H1 (cell line): ENCODE data around the gene MORC1. TPM values are rescaled to one million over a fixed set of nuclear protein-coding genes. Genes with fewer than 3 reads are reported as not detected.

Experiments used
- CTCF ChIA-PET: fragments of 300-600 bp; sonication (Branson Sonifier 250); formaldehyde crosslinking; loops from one replicate; lab custom pipeline; 2021; ENCODE audit not compliant: partially characterized antibody; lab: Charles Lee
- POLR2A ChIA-PET: fragments of 300-600 bp; sonication (Branson Sonifier 250); formaldehyde crosslinking; loops from one replicate; lab custom pipeline; 2021; ENCODE audit warnings: inconsistent platforms; ENCODE audit not compliant: partially characterized antibody; lab: Charles Lee
- DNase-seq, 2 experiments: peaks; one replicate each; pipeline versions ENCODE4 v3.0.0 to v3.0.0-alpha.2; 2010 to 2022; ENCODE audit warnings: low spot score in 2 of 2, low read depth in 1 of 2, mixed read lengths in 1 of 2
- FAIRE-seq: peaks from 2 replicates; lab custom pipeline; 2011; peaks lifted over from hg19 to GRCh38; lab: Jason Lieb, UNC
- H2AFZ ChIP-seq: 2 replicates; pipeline ENCODE4 v1.8.1; 2012; ENCODE audit warnings: low read length, inconsistent platforms
- H2AK5ac ChIP-seq: 2 replicates; pipeline ENCODE4 v1.6.1; 2013; ENCODE audit warnings: low read depth, low read length
- H2BK120ac ChIP-seq: replicated peaks from 2 replicates; pipeline ENCODE3; 2013; ENCODE audit warnings: low read depth, low read length, inconsistent platforms
- H2BK12ac ChIP-seq: 2 replicates; pipeline ENCODE4 v1.6.1; 2013; ENCODE audit warnings: low read depth, low read length
- H2BK15ac ChIP-seq: 2 replicates; pipeline ENCODE4 v1.6.1; 2013; ENCODE audit warnings: low read length
- H2BK20ac ChIP-seq: 2 replicates; pipeline ENCODE4 v1.6.1; 2013; ENCODE audit warnings: low read length
- H2BK5ac ChIP-seq: 2 replicates; pipeline ENCODE4 v1.6.1; 2013; ENCODE audit warnings: low read depth, low read length
- H3K14ac ChIP-seq: 2 replicates; pipeline ENCODE4 v1.6.1; 2013; ENCODE audit warnings: inconsistent platforms; ENCODE audit not compliant: insufficient read length
- H3K18ac ChIP-seq: 2 replicates; pipeline ENCODE4 v1.6.1; 2013; ENCODE audit warnings: low read length; ENCODE audit errors: extremely low read depth
- H3K23ac ChIP-seq: 2 replicates; pipeline ENCODE4 v1.6.1; 2013; ENCODE audit warnings: inconsistent platforms; ENCODE audit not compliant: insufficient read length
- H3K23me2 ChIP-seq: 2 replicates; pipeline ENCODE4 v1.6.1; 2013; ENCODE audit warnings: low read depth, low read length
- H3K27ac ChIP-seq: 2 replicates; pipeline ENCODE4 v1.6.1; 2011; ENCODE audit warnings: low read depth, low read length, inconsistent platforms
- H3K27me3 ChIP-seq, 4 experiments: replicated peaks in 1 of 4; 1 replicate in 1 of 4; 2 replicates in 3 of 4; pipeline versions ENCODE4 v1.6.1 to v1.8.1; 2011 to 2013; ENCODE audit warnings: low read length in 3 of 4, mild to moderate bottlenecking in 3 of 4, inconsistent platforms in 2 of 4, mixed read lengths in 2 of 4, moderate library complexity in 1 of 4; ENCODE audit not compliant: control insufficient read depth in 3 of 4, insufficient read depth in 3 of 4; ENCODE audit errors: extremely low read depth in 1 of 4
- H3K36me3 ChIP-seq, 4 experiments: 2 replicates each; pipeline versions ENCODE4 v1.6.1 to v1.8.1; 2011 to 2013; ENCODE audit warnings: mild to moderate bottlenecking in 4 of 4, low read length in 3 of 4, moderate library complexity in 2 of 4, control low read depth in 1 of 4, inconsistent platforms in 1 of 4; ENCODE audit not compliant: insufficient read depth in 4 of 4, control insufficient read depth in 2 of 4
- H3K4ac ChIP-seq: replicated peaks from 2 replicates; pipeline ENCODE3; 2013; ENCODE audit warnings: low read length, low read depth, mixed read lengths, inconsistent platforms; ENCODE audit not compliant: insufficient read length
- H3K4me1 ChIP-seq, 4 experiments: replicated peaks in 1 of 4; 1 replicate in 1 of 4; 2 replicates in 3 of 4; pipeline versions ENCODE4 v1.6.1 to v1.8.1; 2011 to 2013; ENCODE audit warnings: low read length in 3 of 4, inconsistent platforms in 2 of 4, mixed read lengths in 1 of 4; ENCODE audit not compliant: insufficient read depth in 4 of 4, control insufficient read depth in 3 of 4
- H3K4me2 ChIP-seq, 2 experiments: 2 replicates each; pipeline versions ENCODE4 v1.6.1 to v1.8.1; 2011 to 2013; ENCODE audit warnings: low read depth in 2 of 2, low read length in 2 of 2, control low read depth in 1 of 2, inconsistent platforms in 1 of 2, mild to moderate bottlenecking in 1 of 2; ENCODE audit not compliant: insufficient read depth in 1 of 2
- H3K4me3 ChIP-seq, 4 experiments: fragments of 200-600, 300-600 bp in 1 of 4; sonication (generic), shearing (Covaris generic), sonication (Bioruptor Twin) in 1 of 4; 2 replicates each; pipeline versions ENCODE4 v1.5.1 to v1.8.1; 2011 to 2016; ENCODE audit warnings: low read length in 4 of 4, low read depth in 3 of 4, control low read depth in 2 of 4, inconsistent platforms in 2 of 4, mild to moderate bottlenecking in 2 of 4, mixed read lengths in 1 of 4, moderate library complexity in 1 of 4; ENCODE audit not compliant: insufficient read depth in 2 of 4; ENCODE audit errors: extremely low read depth in 1 of 4
- H3K56ac ChIP-seq: replicated peaks from 2 replicates; pipeline ENCODE3; 2013; ENCODE audit warnings: low read depth, mild to moderate bottlenecking, mixed read lengths, low read length, inconsistent platforms; ENCODE audit not compliant: insufficient read length
- H3K79me1 ChIP-seq: 2 replicates; pipeline ENCODE4 v1.6.1; 2013; ENCODE audit warnings: low read depth, low read length, control low read depth
- H3K79me2 ChIP-seq, 2 experiments: 2 replicates each; pipeline versions ENCODE4 v1.6.1 to v1.8.1; 2012 to 2013; ENCODE audit warnings: low read length in 2 of 2, mild to moderate bottlenecking in 2 of 2, inconsistent platforms in 1 of 2; ENCODE audit not compliant: insufficient read depth in 2 of 2, control insufficient read depth in 1 of 2
- H3K9ac ChIP-seq, 4 experiments: replicated peaks in 1 of 4; 1 replicate in 1 of 4; 2 replicates in 3 of 4; pipeline versions ENCODE4 v1.6.1 to v1.8.1; 2011 to 2013; ENCODE audit warnings: low read depth in 3 of 4, low read length in 3 of 4, control low read depth in 2 of 4, mild to moderate bottlenecking in 2 of 4, moderate library complexity in 2 of 4, inconsistent platforms in 1 of 4; ENCODE audit errors: extremely low read depth in 1 of 4
- H3K9me3 ChIP-seq, 2 experiments: 2 replicates each; pipeline versions ENCODE4 v1.6.1 to v1.8.1; 2012 to 2013; ENCODE audit warnings: mild to moderate bottlenecking in 2 of 2, moderate library complexity in 2 of 2, control low read depth in 1 of 2, inconsistent platforms in 1 of 2, low read depth in 1 of 2, low read length in 1 of 2, mixed read lengths in 1 of 2; ENCODE audit not compliant: insufficient read depth in 2 of 2
- H4K20me1 ChIP-seq, 2 experiments: replicated peaks in 1 of 2; 2 replicates each; pipeline versions ENCODE3 to v1.8.1; 2011 to 2013; ENCODE audit warnings: inconsistent platforms in 2 of 2, low read length in 2 of 2, mild to moderate bottlenecking in 1 of 2; ENCODE audit not compliant: insufficient read depth in 2 of 2, control insufficient read depth in 1 of 2
- H4K5ac ChIP-seq: 2 replicates; pipeline ENCODE4 v1.6.1; 2013; ENCODE audit warnings: low read length, low read depth, mixed read lengths, inconsistent platforms; ENCODE audit not compliant: insufficient read length
- H4K8ac ChIP-seq: 2 replicates; pipeline ENCODE4 v1.8.0; 2013; ENCODE audit warnings: mild to moderate bottlenecking, moderate library complexity, low read length, inconsistent platforms; ENCODE audit not compliant: insufficient read depth; ENCODE audit errors: extremely low read depth
- H4K91ac ChIP-seq: replicated peaks from 2 replicates; pipeline ENCODE3; 2013; ENCODE audit warnings: low read length, mixed read lengths, inconsistent platforms; ENCODE audit not compliant: insufficient read length
- BCL11A ChIP-seq, 2 experiments: IDR thresholded peaks; one replicate each; pipeline ENCODE4 v1.6.1; 2011; ENCODE audit warnings: low read depth in 2 of 2, low read length in 2 of 2, mild to moderate bottlenecking in 2 of 2
- CEBPB ChIP-seq: IDR thresholded peaks from 2 replicates; pipeline ENCODE4 v1.6.1; 2012; ENCODE audit warnings: low read depth, low read length
- CHD1 ChIP-seq: IDR thresholded peaks from 2 replicates; pipeline ENCODE4 v1.6.1; 2012; ENCODE audit warnings: low read depth, low read length, improper control_type of control experiment
- EZH2 ChIP-seq: fragments of 200-600 bp; sonication (generic); IDR thresholded peaks from 2 replicates; pipeline ENCODE4 v1.7.1; 2012; ENCODE audit warnings: low read depth, mild to moderate bottlenecking, moderate library complexity, low read length, inconsistent platforms; ENCODE audit not compliant: severe bottlenecking
- JUND ChIP-seq: IDR thresholded peaks from 2 replicates; pipeline ENCODE4 v1.6.1; 2011; ENCODE audit warnings: mild to moderate bottlenecking, improper control_type of control experiment, low read length
- POU5F1 ChIP-seq: IDR thresholded peaks from 2 replicates; pipeline ENCODE4 v1.6.1; 2011; ENCODE audit warnings: low read depth, mild to moderate bottlenecking, low read length, moderate library complexity
- RFX5 ChIP-seq: IDR thresholded peaks from 2 replicates; pipeline ENCODE4 v1.6.1; 2011; ENCODE audit warnings: low read depth, low read length, improper control_type of control experiment, borderline replicate concordance
- TAF1 ChIP-seq: IDR thresholded peaks from 2 replicates; pipeline ENCODE4 v1.6.1; 2011; ENCODE audit warnings: mild to moderate bottlenecking, low read depth, low read length
- TCF12 ChIP-seq: IDR thresholded peaks from 2 replicates; pipeline ENCODE4 v1.6.1; 2011; ENCODE audit warnings: low read depth, mild to moderate bottlenecking, low read length
- YY1 ChIP-seq: IDR thresholded peaks from 2 replicates; pipeline ENCODE4 v1.6.1; 2011; ENCODE audit warnings: low read depth, mild to moderate bottlenecking, low read length
- WGBS, 2 experiments: shearing (Covaris generic) in 1 of 2; methylation state at CpG; one replicate each; pipeline versions ENCODE4 v1.1.6 to v1.1.7; 2013 to 2015; ENCODE audit warnings: low lambda C conversion rate in 2 of 2, mixed read lengths in 2 of 2, inconsistent platforms in 1 of 2, low coverage in 1 of 2, missing lambda C conversion rate in 1 of 2; ENCODE audit not compliant: insufficient replicate concordance in 2 of 2, insufficient coverage in 1 of 2, insufficient read length in 1 of 2; ENCODE audit errors: extremely low coverage in 1 of 2, missing lambda C conversion rate in 1 of 2; 5-methylcytosine and 5-hydroxymethylcytosine counted together
- polyA plus RNA-seq, 7 experiments: library from polyadenylated mRNA; depleted of rRNA in 3 of 7; stranded (reverse) in 5 of 7; unstranded in 2 of 7; fragments of >200 nt in 5 of 7; fragments of 200-250 nt in 2 of 7; gene quantifications; 1 replicate in 5 of 7; 2 replicates in 1 of 7; 4 replicates in 1 of 7; pipeline versions ENCODE4 v1.2.1 to v1.2.3, GENCODE V29; 2011 to 2013; ENCODE audit warnings: missing spikeins in 2 of 7, mixed read lengths in 2 of 7
- total RNA-seq: library from RNA; stranded (reverse); fragmentation: NEBNext Ultra II Directional; extraction: Animal tissue kit (Norgen Biotek cat#: 25700); gene quantifications from 2 replicates; pipeline ENCODE4 v1.2.1, GENCODE V29; 2021
- TF ChIP-seq, protein P1 (sequence below): IDR thresholded peaks from 2 replicates; pipeline ENCODE4 v1.6.1; 2012; ENCODE audit warnings: inconsistent platforms

MORC1 gene
- total and polyA plus RNA-seq, 2 of the 8 experiments (the other 6 are each of a cell fraction or from before 2014, with no cell fraction given): not detected

DNA sequence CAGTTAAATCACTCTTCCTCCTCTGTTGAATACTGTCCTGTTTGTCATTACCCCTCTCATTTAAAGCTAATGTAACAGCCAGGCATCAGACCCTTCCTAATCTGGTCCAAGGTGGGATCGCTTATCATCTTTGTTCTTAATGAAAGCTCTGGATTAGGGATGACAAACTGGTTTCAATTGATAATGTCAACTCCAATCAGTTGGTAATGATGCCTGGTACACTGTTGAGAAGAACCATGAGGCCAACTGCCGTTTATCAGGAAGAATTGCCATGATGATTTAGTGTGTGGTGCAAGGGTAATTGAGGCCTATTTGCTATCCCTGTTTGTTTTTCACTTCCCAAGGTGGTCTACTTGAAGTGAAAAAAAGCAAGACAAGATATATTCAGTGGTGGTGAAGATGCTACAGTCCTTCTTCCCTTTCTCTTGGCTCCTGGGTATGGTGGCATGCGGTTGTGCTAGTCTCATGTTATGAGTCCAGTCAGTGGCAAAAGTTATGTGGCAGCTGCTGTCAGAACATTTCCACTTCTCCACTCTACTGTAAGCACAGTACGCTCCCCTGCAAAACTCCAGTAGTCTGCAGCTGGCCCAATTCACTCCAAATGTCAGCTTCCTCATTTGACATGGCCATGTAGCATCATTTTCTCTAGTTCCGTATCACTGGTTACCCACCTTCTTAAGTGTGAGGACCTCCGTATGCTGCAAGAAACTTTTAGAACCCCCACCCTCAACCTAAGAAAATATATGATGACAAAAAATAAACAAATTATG lies 72.5 kb downstream of the MORC1 start:
- Histone ChIP-seq H4K20me1 (no peaks in the 10 kb centered on the region), H3K4me1 (peaks cover 0 to 6% (median 2%) of the 10 kb centered on the region in 4 experiments; a peak in 4 of 7 replicates), H3K79me1 (no peaks in the 10 kb centered on the region), H4K5ac (no peak overlapping the region), H4K91ac (no peak overlapping the region), H3K23me2 (no peaks in the 10 kb centered on the region), H4K8ac (no peak overlapping the region), H3K4me3 (no peak overlapping the region), H3K14ac (no peak overlapping the region), H2BK20ac (no peak overlapping the region), H3K36me3 (no peaks in the 10 kb centered on the region), H3K18ac (no peak overlapping the region), H3K23ac (no peak overlapping the region), H3K79me2 (no peaks in the 10 kb centered on the region), H2AFZ (no peak overlapping the region), H3K9me3 (no peaks in the 10 kb centered on the region), H2AK5ac (no peak overlapping the region), H3K4ac (no peak overlapping the region), H3K56ac (no peak overlapping the region), H2BK12ac (no peak overlapping the region), H3K9ac (no peak overlapping the region), H3K27me3 (no peaks in the 10 kb centered on the region), H2BK120ac (no peak overlapping the region), H2BK15ac (no peak overlapping the region), H2BK5ac (no peak overlapping the region), H3K4me2 (no peak overlapping the region), H3K27ac (no peak overlapping the region)
- POLR2A ChIA-PET: no interaction called here
- WGBS, 2 experiments: 94% methylated on average over 6 of the region's 6 CpGs; no CpG with 5 or more reads in 1 of the 2 experiments
- DNase-seq: no peak
- CTCF ChIA-PET: interaction anchor here (0.6 to 1.8 kb wide), 3 partner anchors 22 to 351 kb away, joined by 3 to 11 read pairs (median 3); no protein-coding TSS in a partner anchor
- FAIRE-seq: no peak
- no peak for TF ChIP-seq POU5F1
- TF ChIP-seq EZH2: no peak
- TF ChIP-seq JUND: no peak
- TF ChIP-seq CEBPB: no peak
- no peak for TF ChIP-seq TCF12
- no peak for TF ChIP-seq BCL11A (IDR thresholded peaks at IDR 0.05; ENCODE audit: low read depth in 2 of 2, low read length in 2 of 2)
- no peak for TF ChIP-seq CHD1
- TF ChIP-seq, protein P1, sequence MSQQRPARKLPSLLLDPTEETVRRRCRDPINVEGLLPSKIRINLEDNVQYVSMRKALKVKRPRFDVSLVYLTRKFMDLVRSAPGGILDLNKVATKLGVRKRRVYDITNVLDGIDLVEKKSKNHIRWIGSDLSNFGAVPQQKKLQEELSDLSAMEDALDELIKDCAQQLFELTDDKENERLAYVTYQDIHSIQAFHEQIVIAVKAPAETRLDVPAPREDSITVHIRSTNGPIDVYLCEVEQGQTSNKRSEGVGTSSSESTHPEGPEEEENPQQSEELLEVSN: no peak
- TF ChIP-seq YY1: no peak
- TF ChIP-seq TAF1: no peak
- no peak for TF ChIP-seq RFX5
